Mesodermal cell (in vitro differentiated cells): ENCODE data around the gene ZNF408.

Experiments used
- H3K27ac ChIP-seq: 2 replicates; pipeline ENCODE4 v1.7.0; 2013; ENCODE audit warnings: mild to moderate bottlenecking, low read depth, low read length, moderate library complexity; ENCODE audit not compliant: severe bottlenecking
- H3K36me3 ChIP-seq: 2 replicates; pipeline ENCODE4 v1.7.1; 2013; ENCODE audit warnings: mild to moderate bottlenecking, low read length, moderate library complexity; ENCODE audit not compliant: control insufficient read depth, insufficient read depth
- H3K4me1 ChIP-seq: one replicate; pipeline ENCODE4 v1.7.1; 2013; ENCODE audit warnings: mild to moderate bottlenecking, low read length; ENCODE audit not compliant: insufficient read depth, control insufficient read depth, poor library complexity, severe bottlenecking
- H3K4me3 ChIP-seq: 2 replicates; pipeline ENCODE4 v1.7.0; 2013; ENCODE audit warnings: low read length, control low read depth, mild to moderate bottlenecking; ENCODE audit not compliant: insufficient read depth, poor library complexity, severe bottlenecking; ENCODE audit errors: extremely low read depth
- H3K9me3 ChIP-seq: 2 replicates; pipeline ENCODE4 v1.7.1; 2013; ENCODE audit warnings: mild to moderate bottlenecking, low read length, moderate library complexity; ENCODE audit not compliant: control insufficient read depth
- WGBS, 2 experiments: methylation state at CpG; one replicate each; pipeline ENCODE4 v1.1.5; 2013; ENCODE audit warnings: missing lambda C conversion rate in 2 of 2; ENCODE audit not compliant: insufficient coverage in 2 of 2; 5-methylcytosine and 5-hydroxymethylcytosine counted together

ZNF408 gene

DNA sequence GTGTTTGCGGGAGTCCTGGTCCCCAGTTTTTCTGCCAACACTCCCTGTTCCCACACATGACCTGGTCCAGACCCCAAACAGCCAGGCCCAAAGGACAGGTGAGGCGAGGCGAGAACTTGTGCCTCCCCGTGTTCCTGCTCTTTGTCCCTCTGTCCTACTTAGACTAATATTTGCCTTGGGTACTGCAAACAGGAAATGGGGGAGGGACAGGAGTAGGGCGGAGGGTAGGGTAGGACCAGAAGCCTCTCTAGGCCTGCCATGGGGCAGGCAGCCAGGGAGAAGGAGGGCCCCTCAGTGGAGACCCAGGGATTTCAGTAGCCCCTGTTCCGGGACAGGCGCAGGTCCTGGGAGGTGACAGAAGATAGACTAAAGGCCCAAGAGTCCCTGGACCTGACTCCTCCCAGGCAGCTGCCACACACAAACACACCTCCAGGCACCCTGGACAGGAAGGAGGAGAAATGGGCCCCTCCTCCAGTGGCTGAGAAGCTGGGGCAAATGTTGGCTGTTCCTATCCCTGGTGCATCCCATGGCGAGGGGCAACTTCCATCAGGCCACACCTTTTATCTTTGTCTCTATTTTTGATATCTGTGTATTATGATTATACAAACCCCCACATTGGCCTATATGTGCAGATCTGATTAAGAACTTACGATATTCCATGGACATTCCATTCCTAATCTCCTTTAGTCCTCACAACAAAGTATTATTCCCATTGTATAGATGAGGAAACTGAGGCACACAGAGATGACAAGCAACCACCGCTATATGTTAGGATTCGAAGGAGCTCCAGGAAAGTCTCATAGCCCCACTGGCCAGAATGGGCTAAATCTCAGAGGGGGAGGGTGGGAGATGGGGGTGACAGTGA lies 17.6 kb downstream of the ZNF408 start:
- H3K4me3 ChIP-seq: no peak overlapping the region
- no peak overlapping the region for H3K27ac ChIP-seq
- H3K9me3 ChIP-seq: no peaks in the 10 kb centered on the region
- no peaks in the 10 kb centered on the region for H3K36me3 ChIP-seq
- 82 to 88% methylated on average over 3 to 4 of the region's 11 CpGs for WGBS, 2 experiments
- peaks cover 16% of the 10 kb centered on the region for H3K4me1 ChIP-seq

DNA sequence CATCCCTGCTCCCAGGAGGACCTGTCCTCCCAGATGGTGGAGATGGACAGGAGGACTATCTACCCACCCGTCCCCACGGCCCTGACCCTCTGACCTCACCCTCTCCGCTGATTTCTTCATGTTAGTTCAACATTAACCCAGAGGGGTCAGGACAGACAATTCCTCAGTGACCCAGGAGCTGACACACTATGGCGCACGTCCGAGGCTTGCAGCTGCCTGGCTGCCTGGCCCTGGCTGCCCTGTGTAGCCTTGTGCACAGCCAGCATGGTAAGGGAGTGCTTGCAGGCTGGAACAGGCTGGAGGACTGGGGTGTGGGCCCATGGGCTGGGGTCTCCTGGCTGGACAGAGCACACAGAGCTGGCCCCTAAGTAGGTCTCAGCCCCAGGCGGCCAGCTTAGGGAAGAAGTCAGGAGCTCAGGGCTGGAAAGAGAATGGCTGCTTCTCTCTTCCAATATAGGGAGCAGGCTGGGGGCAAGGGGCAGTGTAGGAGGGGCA lies 18.3 kb downstream of the ZNF408 start, which contains the start of gene F2:
Gene F2 (plus strand): TSS at position 166 of the 495 bp plus-strand sequence. CDS start 23 bp downstream, at position 189.
- Histone ChIP-seq H3K4me3 (no peak within 1 kb of the TSS), H3K27ac (no peak within 1 kb of the TSS), H3K36me3 (no peaks in the 10 kb centered on the region), H3K9me3 (no peaks in the 10 kb centered on the region), H3K4me1 (peaks cover 15% of the 10 kb centered on the region)
- 100% methylated on average over 2 to 4 of the region's 7 CpGs for WGBS, 2 experiments

DNA sequence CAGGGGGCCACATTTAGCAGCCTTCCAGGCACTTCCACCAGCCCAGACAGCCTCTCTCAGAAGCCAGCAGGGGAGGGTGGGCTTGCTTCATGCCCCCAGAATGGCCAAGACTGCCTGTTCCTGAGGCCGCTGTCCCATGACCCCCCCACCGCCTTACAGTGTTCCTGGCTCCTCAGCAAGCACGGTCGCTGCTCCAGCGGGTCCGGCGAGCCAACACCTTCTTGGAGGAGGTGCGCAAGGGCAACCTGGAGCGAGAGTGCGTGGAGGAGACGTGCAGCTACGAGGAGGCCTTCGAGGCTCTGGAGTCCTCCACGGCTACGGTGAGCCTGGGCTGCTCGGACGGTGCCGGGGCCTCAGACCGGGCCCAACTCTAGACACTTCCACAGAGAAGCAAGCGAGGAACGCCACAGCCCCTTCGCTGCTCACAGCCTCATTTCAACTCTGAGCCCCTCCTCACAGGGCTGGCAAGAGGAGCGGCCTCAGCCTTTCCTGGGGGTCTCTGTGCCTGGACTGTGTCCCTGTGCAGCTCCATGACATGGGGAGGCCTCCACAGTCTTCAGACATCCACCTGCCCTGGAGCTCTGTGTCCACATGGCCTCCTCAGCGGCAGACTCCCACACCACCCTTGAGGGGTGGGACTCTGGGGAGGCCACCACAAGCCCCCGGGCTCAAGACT lies 18.9 kb downstream of the ZNF408 start:
- Histone ChIP-seq H3K9me3 (no peaks in the 10 kb centered on the region), H3K27ac (no peak overlapping the region), H3K36me3 (no peaks in the 10 kb centered on the region), H3K4me3 (no peak overlapping the region), H3K4me1 (peaks cover 9% of the 10 kb centered on the region)
- WGBS, 2 experiments: 95 to 98% methylated on average over 18 to 24 of the region's 25 CpGs

- H3K36me3 ChIP-seq: no peaks in the 10 kb centered on the region
- H3K4me3 ChIP-seq: no peak overlapping the region
- H3K4me1 ChIP-seq: peaks cover 7% of the 10 kb centered on the region
- H3K27ac ChIP-seq: no peak overlapping the region
- H3K9me3 ChIP-seq: no peaks in the 10 kb centered on the region
- WGBS, 2 experiments: 87 to 98% methylated on average over 6 of the region's 6 CpGs
Observed at GRCh38 chr11:46721286-46721685, 20.5 kb downstream of the ZNF408 start.

DNA sequence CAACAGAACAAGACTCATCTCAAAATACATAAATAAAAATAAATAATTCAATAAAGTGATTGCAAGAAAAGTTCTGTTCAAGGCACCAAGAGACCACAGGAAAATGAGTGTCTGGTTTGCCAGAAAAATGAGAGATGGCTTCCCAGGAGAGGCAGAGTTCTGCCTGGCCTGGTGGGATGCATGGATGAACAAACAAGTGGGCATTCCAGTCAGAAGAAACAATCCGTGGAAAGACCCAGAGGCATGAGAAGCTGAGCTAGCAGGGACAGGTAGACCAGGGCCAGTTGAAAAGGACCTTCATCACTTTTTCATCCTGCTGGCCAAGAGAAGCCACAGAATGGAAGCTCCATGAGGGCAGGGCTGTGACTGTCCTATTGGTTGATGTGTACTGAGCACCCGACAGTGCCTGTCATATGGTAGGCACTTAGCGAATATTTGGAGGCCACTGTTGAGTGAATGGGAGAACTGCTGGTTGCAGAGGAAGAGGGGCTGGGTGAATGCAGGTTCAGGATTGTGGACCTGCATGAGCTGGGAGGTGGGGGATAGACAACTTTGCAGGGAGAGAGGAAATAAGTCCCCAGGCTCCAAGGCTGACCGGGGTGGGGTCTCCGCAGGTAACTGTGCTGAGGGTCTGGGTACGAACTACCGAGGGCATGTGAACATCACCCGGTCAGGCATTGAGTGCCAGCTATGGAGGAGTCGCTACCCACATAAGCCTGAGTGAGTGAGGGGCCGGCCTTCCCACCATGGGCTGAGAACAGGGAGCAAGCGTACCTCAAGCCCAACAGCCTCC lies 21.9 kb downstream of the ZNF408 start:
- no peak overlapping the region for H3K4me3 ChIP-seq
- peaks cover 7% of the 10 kb centered on the region for H3K4me1 ChIP-seq
- no peak overlapping the region for H3K27ac ChIP-seq
- 96 to 97% methylated on average over 9 to 10 of the region's 11 CpGs for WGBS, 2 experiments
- H3K9me3 ChIP-seq: no peaks in the 10 kb centered on the region
- H3K36me3 ChIP-seq: no peaks in the 10 kb centered on the region

- H3K4me3 ChIP-seq: no peak overlapping the region
- 80 to 82% methylated on average over 7 to 8 of the region's 8 CpGs for WGBS, 2 experiments
- H3K27ac ChIP-seq: no peak overlapping the region
- H3K36me3 ChIP-seq: no peaks in the 10 kb centered on the region
- H3K4me1 ChIP-seq: peaks cover 1% of the 10 kb centered on the region
- no peaks in the 10 kb centered on the region for H3K9me3 ChIP-seq
Observed at GRCh38 chr11:46723359-46723680, 22.5 kb downstream of the ZNF408 start.

- no peaks in the 10 kb centered on the region for H3K36me3 ChIP-seq
- no peaks in the 10 kb centered on the region for H3K9me3 ChIP-seq
- H3K4me3 ChIP-seq: no peak overlapping the region
- no peak overlapping the region for H3K27ac ChIP-seq
- 69 to 75% methylated on average over 7 of the region's 8 CpGs for WGBS, 2 experiments
- no peaks in the 10 kb centered on the region for H3K4me1 ChIP-seq
Observed at GRCh38 chr11:46724088-46724487, 23.3 kb downstream of the ZNF408 start.

GRCh38 chr11:46725338-46726205 lies 24.7 kb downstream of the ZNF408 start:
- Histone ChIP-seq H3K27ac (no peak overlapping the region), H3K36me3 (no peaks in the 10 kb centered on the region), H3K4me1 (no peaks in the 10 kb centered on the region), H3K9me3 (no peaks in the 10 kb centered on the region), H3K4me3 (no peak overlapping the region)
- WGBS, 2 experiments: 90 to 95% methylated on average over 17 to 18 of the region's 19 CpGs

DNA sequence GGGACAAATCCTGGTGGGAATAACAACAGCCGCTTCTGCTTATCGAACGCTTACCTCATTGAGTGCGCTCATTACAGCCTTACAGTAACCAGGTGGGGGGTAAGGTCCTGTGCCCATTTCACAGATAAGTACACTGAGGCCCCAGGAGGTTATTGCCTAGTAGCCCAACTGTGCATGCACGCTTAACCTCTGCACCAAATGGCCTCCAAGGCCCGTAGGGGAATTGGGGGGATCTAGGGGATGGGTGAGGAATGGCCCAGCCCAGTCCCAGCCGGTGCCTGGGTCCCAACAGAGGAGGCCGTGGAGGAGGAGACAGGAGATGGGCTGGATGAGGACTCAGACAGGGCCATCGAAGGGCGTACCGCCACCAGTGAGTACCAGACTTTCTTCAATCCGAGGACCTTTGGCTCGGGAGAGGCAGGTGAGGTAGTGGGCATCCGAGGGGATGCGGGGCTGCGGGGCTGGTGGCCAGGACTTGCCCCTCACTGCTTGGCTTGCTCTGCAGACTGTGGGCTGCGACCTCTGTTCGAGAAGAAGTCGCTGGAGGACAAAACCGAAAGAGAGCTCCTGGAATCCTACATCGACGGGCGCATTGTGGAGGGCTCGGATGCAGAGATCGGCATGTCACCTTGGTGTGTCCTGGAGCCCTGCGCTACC lies 25.5 kb downstream of the ZNF408 start:
- no peak overlapping the region for H3K27ac ChIP-seq
- WGBS, 2 experiments: 93 to 96% methylated on average over 23 to 26 of the region's 26 CpGs
- no peaks in the 10 kb centered on the region for H3K36me3 ChIP-seq
- H3K9me3 ChIP-seq: no peaks in the 10 kb centered on the region
- H3K4me3 ChIP-seq: no peak overlapping the region
- no peaks in the 10 kb centered on the region for H3K4me1 ChIP-seq
